ENCODE measurements around the gene SMCR8. TPM values are rescaled to one million over a fixed set of nuclear protein-coding genes. Genes with fewer than 3 reads are reported as not detected.

SMCR8 gene
- total RNA-seq, 1 donor from 2014 or later, result 20.2 TPM

DNA sequence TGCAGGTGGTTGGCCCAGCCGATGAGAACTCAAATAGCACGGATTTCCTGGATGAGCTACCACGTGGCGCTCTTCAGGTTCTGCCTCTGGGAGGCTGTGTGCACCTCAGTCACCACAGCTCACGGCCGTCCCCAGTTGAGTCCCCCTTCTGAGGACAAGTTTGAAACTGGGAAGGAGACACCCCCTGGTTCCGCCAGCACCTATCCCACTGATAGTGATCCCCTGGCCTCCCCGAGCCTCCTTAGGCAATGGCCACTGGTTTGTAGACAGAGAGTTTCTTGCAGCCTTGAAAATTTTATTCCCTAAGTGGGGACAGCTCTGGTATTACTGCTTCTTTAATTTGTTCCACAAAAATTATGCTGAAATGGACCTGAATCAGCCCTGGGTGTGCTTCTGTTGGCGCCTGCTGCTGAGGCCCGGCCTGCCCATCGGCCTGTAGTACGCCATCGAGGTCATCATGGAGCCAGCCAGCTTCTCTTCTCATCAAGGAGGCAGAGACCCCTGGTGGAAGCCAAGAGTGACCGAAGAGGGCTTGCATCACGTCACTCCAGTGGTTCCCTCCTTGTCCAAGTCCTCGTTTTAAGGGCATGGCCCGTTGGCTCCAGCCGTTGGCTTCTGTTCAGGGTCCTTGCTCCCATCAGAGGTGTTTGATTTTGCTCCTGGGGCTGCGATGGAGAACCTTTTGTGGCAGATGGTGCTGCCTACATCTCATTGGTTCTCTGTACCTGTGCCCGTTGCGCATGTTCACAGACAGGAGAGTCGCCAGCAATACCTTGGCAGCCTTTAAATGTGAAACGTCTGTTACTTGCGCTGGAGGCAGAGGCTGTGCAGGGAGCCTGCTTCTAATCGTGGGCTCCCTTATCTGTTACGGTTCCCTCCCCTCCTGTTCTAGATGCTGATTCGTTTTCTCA, 9.3 kb downstream of the SMCR8 start:
- H3K27me3 Mint-ChIP-seq (ENCODE audit: low read depth), result no peaks in the 10 kb centered on the region
- TF ChIP-seq, protein P1, sequence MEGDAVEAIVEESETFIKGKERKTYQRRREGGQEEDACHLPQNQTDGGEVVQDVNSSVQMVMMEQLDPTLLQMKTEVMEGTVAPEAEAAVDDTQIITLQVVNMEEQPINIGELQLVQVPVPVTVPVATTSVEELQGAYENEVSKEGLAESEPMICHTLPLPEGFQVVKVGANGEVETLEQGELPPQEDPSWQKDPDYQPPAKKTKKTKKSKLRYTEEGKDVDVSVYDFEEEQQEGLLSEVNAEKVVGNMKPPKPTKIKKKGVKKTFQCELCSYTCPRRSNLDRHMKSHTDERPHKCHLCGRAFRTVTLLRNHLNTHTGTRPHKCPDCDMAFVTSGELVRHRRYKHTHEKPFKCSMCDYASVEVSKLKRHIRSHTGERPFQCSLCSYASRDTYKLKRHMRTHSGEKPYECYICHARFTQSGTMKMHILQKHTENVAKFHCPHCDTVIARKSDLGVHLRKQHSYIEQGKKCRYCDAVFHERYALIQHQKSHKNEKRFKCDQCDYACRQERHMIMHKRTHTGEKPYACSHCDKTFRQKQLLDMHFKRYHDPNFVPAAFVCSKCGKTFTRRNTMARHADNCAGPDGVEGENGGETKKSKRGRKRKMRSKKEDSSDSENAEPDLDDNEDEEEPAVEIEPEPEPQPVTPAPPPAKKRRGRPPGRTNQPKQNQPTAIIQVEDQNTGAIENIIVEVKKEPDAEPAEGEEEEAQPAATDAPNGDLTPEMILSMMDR (conservative IDR thresholded peaks at IDR 0.05), result no peak
- H3K9me3 Mint-ChIP-seq, result no peaks in the 10 kb centered on the region
- peaks cover 9% of the 10 kb centered on the region for H3K4me1 Mint-ChIP-seq
- H3K36me3 Mint-ChIP-seq (ENCODE audit: low read depth), result peaks cover 5% of the 10 kb centered on the region
- DNase-seq (ENCODE audit: low read depth, low spot score), result no peak
- H3K4me3 Mint-ChIP-seq, result no peak overlapping the region
- H3K27ac Mint-ChIP-seq (ENCODE audit: unreplicated experiment), result peak overlapping the region; percentile 5

DNA sequence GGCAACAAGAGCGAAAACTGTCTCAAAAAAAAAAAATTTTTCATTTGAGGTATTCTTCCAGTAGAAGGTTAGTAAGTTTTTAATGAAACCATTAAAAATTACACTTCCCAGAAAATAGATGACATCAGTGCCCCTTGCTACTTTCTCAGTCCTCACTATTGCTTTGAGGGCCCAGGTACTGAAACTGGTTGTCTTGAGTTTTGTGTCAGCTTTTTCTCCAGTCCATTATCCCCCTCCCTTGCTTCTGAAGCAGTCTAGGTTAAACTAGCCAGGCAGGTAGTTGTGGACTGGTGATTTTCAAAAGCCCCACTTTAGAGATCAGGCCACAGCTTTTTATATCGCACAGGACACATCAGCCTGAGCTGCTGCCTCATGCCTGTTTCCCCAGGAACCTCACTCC, 10.9 kb downstream of the SMCR8 start:
- Mint-ChIP-seq H3K27ac (ENCODE audit: unreplicated experiment) (no peak overlapping the region), H3K4me1 (no peaks in the 10 kb centered on the region), H3K36me3 (ENCODE audit: low read depth) (peaks cover 5% of the 10 kb centered on the region), H3K9me3 (no peaks in the 10 kb centered on the region), H3K4me3 (no peak overlapping the region), H3K27me3 (ENCODE audit: low read depth) (no peaks in the 10 kb centered on the region)
- no peak for DNase-seq (ENCODE audit: low read depth, low spot score)
- TF ChIP-seq, protein P1 (conservative IDR thresholded peaks at IDR 0.05), result no peak

DNA sequence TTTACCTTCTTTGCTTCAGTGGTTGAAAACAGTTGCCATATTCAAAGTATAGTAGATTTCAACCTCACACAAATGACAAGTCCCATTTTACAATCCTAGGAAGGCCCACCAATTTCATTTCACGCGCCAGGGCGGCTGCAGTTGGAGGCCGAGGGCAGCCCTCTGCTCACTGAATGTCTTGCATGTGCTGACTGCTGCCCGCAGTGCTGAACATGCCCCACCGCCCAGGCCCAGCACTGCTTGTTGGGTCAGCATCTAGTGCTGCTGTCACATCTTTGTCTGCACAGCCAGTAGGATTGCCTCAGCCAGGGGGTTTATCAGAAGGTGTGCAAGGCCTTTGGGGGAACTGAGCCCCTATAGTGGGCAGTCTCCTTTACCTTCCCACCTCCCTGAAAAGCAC, 11.5 kb downstream of the SMCR8 start:
- Mint-ChIP-seq H3K4me1 (no peaks in the 10 kb centered on the region), H3K36me3 (ENCODE audit: low read depth) (peaks cover 5% of the 10 kb centered on the region), H3K9me3 (no peaks in the 10 kb centered on the region), H3K4me3 (no peak overlapping the region), H3K27me3 (ENCODE audit: low read depth) (no peaks in the 10 kb centered on the region), H3K27ac (ENCODE audit: unreplicated experiment) (no peak overlapping the region)
- DNase-seq (ENCODE audit: low read depth, low spot score), result no peak
- TF ChIP-seq, protein P1 (conservative IDR thresholded peaks at IDR 0.05), result no peak

DNA sequence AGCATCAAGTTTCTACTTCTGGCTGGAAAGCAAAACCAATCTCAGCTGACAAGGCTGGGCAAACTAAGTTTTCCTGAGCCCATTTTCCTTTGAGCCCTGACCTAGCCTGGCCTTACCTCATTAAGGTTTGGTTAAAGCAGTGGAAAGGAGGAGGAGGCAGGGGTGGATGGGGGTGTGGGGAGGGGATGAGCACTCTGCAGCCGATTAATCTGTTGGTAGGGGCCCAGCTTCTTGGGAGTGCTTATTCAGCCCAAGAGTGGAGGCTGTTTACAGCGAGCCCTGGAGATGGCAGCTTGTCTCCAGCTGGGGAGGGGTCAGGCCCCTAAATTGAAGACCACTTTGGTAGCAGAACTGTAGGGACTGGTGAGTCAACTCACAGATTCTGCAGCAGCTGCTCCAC, 12.0 kb downstream of the SMCR8 start:
- no peak for DNase-seq (ENCODE audit: low read depth, low spot score)
- H3K36me3 Mint-ChIP-seq (ENCODE audit: low read depth), result peaks cover 7% of the 10 kb centered on the region

DNA sequence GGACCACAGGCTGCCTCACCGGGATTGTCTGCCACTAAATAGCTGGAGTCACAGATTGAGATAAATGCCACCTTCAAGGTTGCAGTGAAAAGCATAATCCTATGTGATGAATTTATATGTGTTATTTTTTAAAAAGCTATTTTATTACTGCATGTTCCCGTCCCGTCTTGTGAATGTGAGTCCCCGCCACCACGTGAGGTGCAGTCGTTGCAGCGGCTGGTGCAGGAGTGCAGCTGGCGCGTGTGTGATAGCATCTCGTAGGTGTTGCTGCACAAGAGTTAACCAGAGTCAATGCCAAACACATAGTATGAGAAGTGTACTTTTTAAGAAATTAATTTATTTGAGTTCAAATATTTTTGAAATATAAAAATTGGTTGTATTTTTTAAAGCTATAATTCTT, 12.5 kb downstream of the SMCR8 start:
- DNase-seq (ENCODE audit: low read depth, low spot score), result no peak
- Mint-ChIP-seq H3K4me1 (no peaks in the 10 kb centered on the region), H3K27ac (ENCODE audit: unreplicated experiment) (no peak overlapping the region), H3K9me3 (no peaks in the 10 kb centered on the region), H3K36me3 (ENCODE audit: low read depth) (peaks cover 7% of the 10 kb centered on the region), H3K4me3 (no peak overlapping the region), H3K27me3 (ENCODE audit: low read depth) (no peaks in the 10 kb centered on the region)
- TF ChIP-seq, protein P1 (conservative IDR thresholded peaks at IDR 0.05), result no peak

More for the DNA sequence above, 12.0 kb downstream of the SMCR8 start:
- Mint-ChIP-seq H3K27ac (ENCODE audit: unreplicated experiment) (no peak overlapping the region), H3K27me3 (ENCODE audit: low read depth) (no peaks in the 10 kb centered on the region), H3K9me3 (no peaks in the 10 kb centered on the region), H3K4me1 (no peaks in the 10 kb centered on the region), H3K4me3 (no peak overlapping the region)
- TF ChIP-seq, protein P1 (conservative IDR thresholded peaks at IDR 0.05), result no peak
